Fibroblast of mammary gland (primary cell): ENCODE data around the gene LIPE.

Source experiments
- DNase-seq: peaks from one replicate; pipeline ENCODE4 v3.0.0-alpha.2; 2010; ENCODE audit warnings: low read depth
- H3K4me3 ChIP-seq: 2 replicates; pipeline ENCODE4 v1.5.1; 2011; ENCODE audit warnings: low read depth, mild to moderate bottlenecking, low read length, moderate library complexity; ENCODE audit not compliant: control insufficient read depth
- TF ChIP-seq, protein P1 (sequence below): conservative IDR thresholded peaks from 2 replicates; pipeline ENCODE4 v1.5.1; 2011; ENCODE audit warnings: low read depth, low read length, inconsistent platforms; ENCODE audit not compliant: control insufficient read depth, insufficient read depth

LIPE gene, protein sequence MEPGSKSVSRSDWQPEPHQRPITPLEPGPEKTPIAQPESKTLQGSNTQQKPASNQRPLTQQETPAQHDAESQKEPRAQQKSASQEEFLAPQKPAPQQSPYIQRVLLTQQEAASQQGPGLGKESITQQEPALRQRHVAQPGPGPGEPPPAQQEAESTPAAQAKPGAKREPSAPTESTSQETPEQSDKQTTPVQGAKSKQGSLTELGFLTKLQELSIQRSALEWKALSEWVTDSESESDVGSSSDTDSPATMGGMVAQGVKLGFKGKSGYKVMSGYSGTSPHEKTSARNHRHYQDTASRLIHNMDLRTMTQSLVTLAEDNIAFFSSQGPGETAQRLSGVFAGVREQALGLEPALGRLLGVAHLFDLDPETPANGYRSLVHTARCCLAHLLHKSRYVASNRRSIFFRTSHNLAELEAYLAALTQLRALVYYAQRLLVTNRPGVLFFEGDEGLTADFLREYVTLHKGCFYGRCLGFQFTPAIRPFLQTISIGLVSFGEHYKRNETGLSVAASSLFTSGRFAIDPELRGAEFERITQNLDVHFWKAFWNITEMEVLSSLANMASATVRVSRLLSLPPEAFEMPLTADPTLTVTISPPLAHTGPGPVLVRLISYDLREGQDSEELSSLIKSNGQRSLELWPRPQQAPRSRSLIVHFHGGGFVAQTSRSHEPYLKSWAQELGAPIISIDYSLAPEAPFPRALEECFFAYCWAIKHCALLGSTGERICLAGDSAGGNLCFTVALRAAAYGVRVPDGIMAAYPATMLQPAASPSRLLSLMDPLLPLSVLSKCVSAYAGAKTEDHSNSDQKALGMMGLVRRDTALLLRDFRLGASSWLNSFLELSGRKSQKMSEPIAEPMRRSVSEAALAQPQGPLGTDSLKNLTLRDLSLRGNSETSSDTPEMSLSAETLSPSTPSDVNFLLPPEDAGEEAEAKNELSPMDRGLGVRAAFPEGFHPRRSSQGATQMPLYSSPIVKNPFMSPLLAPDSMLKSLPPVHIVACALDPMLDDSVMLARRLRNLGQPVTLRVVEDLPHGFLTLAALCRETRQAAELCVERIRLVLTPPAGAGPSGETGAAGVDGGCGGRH

DNA sequence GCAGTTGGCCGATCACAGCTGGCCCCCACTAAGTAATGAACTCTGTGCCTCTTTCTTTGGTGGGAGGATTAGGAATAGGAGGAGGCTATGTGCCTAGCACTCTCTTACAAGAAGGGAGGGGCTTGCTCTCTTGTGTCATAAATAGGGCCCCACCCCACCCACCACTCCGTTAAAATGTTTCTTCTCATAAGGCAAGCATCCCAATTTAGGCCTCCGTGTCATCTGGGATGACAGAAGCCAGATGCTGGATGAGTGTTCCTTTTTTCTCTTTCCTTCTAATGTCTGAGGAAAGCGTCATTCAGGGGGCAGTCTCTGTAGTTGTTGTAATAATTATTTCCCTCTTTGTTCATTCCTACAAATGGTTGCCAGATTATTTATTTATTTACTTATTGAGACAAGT, at the start of gene LIPE:
Gene LIPE (minus strand): TSS at position 76 of the 400 bp plus-strand sequence. CDS start 239 bp downstream, outside the sequence.
- DNase-seq: peak; percentile 43
- H3K4me3 ChIP-seq: no peak within 1 kb of the TSS
- TF ChIP-seq, protein P1, sequence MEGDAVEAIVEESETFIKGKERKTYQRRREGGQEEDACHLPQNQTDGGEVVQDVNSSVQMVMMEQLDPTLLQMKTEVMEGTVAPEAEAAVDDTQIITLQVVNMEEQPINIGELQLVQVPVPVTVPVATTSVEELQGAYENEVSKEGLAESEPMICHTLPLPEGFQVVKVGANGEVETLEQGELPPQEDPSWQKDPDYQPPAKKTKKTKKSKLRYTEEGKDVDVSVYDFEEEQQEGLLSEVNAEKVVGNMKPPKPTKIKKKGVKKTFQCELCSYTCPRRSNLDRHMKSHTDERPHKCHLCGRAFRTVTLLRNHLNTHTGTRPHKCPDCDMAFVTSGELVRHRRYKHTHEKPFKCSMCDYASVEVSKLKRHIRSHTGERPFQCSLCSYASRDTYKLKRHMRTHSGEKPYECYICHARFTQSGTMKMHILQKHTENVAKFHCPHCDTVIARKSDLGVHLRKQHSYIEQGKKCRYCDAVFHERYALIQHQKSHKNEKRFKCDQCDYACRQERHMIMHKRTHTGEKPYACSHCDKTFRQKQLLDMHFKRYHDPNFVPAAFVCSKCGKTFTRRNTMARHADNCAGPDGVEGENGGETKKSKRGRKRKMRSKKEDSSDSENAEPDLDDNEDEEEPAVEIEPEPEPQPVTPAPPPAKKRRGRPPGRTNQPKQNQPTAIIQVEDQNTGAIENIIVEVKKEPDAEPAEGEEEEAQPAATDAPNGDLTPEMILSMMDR: no peak

DNA sequence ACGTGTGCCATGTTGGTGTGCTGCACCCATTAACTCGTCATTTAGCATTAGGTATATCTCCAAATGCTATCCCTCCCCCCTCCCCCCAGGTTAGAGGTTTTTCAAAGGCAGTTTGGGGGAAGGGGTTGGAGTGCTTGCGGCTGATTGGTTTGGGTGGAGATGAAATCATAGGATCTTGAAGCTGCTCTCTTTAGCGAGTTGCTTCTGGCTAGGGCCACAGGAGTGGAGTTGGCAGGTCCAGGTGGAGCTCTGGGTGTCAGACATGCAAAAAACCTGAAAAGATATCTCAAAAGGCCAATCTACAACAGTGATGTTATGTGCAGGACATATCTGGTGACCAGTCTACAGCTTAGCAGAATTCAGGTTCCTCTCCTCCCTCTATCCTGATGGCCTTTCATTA, 48.2 kb upstream of the LIPE start:
- no peak overlapping the region for H3K4me3 ChIP-seq
- TF ChIP-seq, protein P1: no peak
- no peak for DNase-seq

DNA sequence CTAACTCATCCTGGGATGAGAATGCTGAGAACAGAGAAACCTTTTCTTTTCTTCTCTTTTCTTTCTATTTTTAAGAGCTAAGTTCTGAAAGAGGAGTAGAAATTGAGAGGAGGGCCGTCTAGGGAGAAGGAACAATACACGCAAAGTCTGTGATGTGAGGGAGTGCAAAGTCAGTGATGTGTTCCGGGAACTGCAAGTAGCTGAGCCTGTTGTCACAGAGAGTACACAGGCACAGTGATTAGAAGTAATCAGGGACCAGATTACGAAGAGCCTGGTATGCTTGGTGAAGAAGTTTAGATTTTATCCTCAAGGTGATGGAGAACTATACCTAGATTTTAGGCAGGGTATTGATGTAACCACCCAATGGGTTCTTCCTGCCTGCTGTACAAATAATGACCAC, 47.6 kb upstream of the LIPE start:
- no peak overlapping the region for H3K4me3 ChIP-seq
- TF ChIP-seq, protein P1: no peak
- DNase-seq: no peak

DNA sequence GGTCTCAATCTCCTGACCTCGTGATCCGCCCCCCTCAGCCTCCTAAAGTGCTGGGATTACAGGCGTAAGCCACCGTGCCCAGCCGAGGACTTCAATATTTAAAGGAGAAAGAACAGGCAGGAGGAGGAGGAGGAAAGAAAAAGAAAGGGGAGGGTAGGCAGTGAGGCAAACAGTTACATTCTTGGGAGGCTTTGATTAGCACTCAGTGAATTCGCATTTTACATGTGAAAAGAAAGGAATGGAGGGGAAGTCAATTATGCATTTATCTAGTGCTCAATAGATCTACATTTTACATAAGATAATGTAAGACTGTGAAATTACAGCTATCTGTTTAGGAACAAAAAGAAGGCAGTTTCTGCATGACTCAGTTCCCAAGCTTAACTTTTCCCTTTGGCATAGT, 46.5 kb upstream of the LIPE start:
- TF ChIP-seq, protein P1: no peak
- no peak for DNase-seq
- no peak overlapping the region for H3K4me3 ChIP-seq

DNA sequence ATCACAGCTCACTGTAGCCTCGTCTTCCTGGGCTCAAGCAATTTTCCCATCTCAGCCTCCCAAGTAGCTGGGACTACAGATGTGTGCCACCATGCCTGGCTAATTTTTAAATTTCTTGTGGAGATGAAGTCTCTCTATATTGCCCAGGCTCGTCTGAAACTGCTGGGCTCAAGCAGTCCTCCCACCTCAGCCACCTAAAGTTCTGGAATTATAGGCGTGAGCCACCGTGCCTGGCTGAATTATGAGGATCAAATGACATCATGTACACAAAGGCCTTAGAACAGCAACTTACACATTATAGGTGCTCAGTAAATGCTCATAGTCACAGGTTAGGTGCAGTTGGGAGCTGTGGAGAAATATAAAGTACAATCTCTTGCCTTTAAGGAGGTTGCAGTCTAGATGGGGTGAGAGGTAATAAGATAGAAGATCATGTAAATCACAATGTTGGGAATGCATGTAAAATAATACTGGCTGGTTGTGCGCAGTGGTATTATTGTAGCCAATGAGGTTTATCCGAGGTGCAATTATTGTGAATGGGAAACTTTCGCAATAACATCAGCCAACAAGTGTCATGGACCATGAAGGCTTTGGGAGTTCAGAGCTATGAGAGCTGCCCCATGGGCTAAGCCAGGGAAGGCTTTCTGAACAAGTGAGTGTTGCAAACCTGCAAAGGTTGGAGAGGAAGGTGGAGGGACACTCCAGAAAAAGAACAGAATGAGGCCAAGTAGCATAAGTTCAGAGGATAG, 45.4 kb upstream of the LIPE start:
- TF ChIP-seq, protein P1: no peak
- no peak overlapping the region for H3K4me3 ChIP-seq
- DNase-seq: no peak
